ENCODE data around the gene TNRC18.
"Not testable (repeated sequence)": the region's sequence is repeated elsewhere in the genome, so short reads cannot be mapped to it uniquely, and the experiment has no call there.

The TNRC18 gene

GRCh38 chr7:5266191-5267028, 157.2 kb downstream of the TNRC18 start:
- no peak for DNase-seq (ENCODE audit: low spot score)
- ChIA-PET POLR2A (ENCODE audit: low non-redundant PET) (no interaction called here), CTCF (interaction anchor here (0.6 kb wide), 2 partner anchors 35 to 437 kb away, joined by 3 to 4 read pairs; no protein-coding TSS in a partner anchor)
- no peak overlapping the region for H3K27ac ChIP-seq
- TF ChIP-seq, protein P1, sequence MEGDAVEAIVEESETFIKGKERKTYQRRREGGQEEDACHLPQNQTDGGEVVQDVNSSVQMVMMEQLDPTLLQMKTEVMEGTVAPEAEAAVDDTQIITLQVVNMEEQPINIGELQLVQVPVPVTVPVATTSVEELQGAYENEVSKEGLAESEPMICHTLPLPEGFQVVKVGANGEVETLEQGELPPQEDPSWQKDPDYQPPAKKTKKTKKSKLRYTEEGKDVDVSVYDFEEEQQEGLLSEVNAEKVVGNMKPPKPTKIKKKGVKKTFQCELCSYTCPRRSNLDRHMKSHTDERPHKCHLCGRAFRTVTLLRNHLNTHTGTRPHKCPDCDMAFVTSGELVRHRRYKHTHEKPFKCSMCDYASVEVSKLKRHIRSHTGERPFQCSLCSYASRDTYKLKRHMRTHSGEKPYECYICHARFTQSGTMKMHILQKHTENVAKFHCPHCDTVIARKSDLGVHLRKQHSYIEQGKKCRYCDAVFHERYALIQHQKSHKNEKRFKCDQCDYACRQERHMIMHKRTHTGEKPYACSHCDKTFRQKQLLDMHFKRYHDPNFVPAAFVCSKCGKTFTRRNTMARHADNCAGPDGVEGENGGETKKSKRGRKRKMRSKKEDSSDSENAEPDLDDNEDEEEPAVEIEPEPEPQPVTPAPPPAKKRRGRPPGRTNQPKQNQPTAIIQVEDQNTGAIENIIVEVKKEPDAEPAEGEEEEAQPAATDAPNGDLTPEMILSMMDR (conservative IDR thresholded peaks at IDR 0.05; ENCODE audit: low read depth) = no peak

- TF ChIP-seq, protein P1 (conservative IDR thresholded peaks at IDR 0.05; ENCODE audit: low read depth) = no peak
- POLR2A ChIA-PET (ENCODE audit: low non-redundant PET) = no interaction called here
- CTCF ChIA-PET = interaction anchor here (0.6 kb wide), 2 partner anchors 34 to 436 kb away, joined by 3 to 4 read pairs; no protein-coding TSS in a partner anchor
Observed at GRCh38 chr7:5265320-5266190, 158.1 kb downstream of the TNRC18 start.

GRCh38 chr7:5263066-5263465, 160.6 kb downstream of the TNRC18 start:
- CTCF ChIA-PET; H3K27ac ChIP-seq; POLR2A ChIA-PET (ENCODE audit: low non-redundant PET); DNase-seq (ENCODE audit: low spot score): not testable (repeated sequence)

More at GRCh38 chr7:5265320-5266190, 158.1 kb downstream of the TNRC18 start:
- DNase-seq (ENCODE audit: low spot score) = no peak
- H3K27ac ChIP-seq = no peak overlapping the region

GRCh38 chr7:5260530-5261068, 163.0 kb downstream of the TNRC18 start:
- CTCF ChIA-PET; H3K27ac ChIP-seq; DNase-seq (ENCODE audit: low spot score); POLR2A ChIA-PET (ENCODE audit: low non-redundant PET): not testable (repeated sequence)
